Activated CD4-positive, alpha-beta T cell treated with anti-CD3 and anti-CD28 coated beads, Interleukin-2, amount 50 U/mL, for 1 hour (primary cell): ENCODE measurements around the gene ZNF831.

Experiments
- DNase-seq: peaks from one replicate; pipeline ENCODE4 v3.0.0-alpha.2; 2020

The ZNF831 gene

DNA sequence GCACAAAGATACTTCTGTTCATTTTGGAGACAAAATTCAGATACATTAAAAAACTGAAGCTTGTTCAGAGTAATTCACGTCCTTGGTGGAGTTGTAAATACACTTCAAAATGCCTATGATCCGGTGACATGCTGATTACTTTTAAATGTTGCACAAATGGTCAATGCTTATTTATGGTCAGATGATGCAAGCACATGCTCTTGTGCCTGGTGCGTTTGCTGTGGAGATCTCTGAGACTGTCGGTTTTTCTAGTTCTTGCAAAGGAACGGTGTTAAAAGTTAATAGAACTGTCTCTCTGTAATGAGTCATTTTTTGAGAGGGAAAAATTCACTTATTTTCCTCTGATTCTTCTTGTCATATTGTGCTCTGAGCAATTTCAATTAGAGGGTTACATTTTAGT is 91.6 kb downstream of the ZNF831 start:
- no peak for DNase-seq

DNA sequence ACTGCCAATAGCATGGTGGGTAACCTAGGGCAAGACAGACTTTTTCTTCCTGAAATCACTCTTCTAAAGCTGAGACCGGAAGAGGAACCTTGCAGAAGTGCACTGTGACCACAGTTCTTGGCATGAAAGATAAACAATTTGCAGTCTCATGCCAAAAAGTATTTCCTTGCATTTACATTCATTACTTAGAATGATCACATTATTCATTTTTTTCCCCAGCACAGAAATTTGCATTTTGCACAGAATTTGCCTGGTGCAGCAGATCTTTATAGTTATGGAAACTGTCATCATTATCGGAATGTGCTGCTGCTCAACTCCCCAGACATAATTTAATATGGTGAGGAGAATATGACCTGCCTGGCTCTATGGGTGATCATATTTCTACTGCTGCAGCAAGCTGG is 94.6 kb downstream of the ZNF831 start:
- DNase-seq: no peak

DNA sequence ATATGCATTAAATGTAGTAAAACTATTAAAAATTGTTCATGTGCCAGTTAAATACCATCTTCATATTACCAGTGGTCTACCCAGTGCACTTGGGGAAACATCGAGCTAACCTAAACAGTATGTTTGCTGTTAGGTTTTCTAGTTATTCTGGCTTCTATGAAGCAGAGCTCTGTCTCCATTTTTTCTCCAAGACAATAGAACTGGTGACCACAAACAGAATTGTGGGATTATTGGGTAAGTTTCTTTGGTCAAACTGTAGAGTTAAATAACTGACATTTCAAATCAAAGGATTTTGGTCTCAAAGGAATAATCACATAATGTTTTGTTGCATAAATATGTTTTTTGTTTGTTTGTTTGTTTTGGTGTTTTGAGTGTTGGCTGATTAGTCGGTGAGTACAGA is 96.3 kb downstream of the ZNF831 start:
- DNase-seq: no peak

DNA sequence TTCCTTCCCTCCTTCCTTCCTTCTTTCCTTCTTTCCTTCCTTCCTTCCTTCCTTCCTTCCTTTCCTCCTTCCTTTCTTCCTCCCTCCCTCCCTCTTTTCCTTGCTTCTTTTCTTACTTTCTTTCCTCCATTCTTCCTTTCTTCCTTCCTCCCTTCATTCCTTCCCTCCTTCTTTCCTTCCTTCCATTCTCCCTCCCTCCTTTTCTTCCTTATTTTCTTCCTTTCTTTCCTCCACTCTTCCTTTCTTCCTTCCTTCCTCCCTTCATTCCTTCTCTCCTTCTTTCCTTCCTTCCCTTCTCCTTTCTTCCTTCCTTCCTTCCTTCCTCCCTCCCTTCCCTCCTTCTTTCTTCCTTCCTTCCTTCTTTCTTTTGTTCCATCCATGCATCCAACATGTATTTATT is 101.7 kb downstream of the ZNF831 start:
- no peak for DNase-seq

DNA sequence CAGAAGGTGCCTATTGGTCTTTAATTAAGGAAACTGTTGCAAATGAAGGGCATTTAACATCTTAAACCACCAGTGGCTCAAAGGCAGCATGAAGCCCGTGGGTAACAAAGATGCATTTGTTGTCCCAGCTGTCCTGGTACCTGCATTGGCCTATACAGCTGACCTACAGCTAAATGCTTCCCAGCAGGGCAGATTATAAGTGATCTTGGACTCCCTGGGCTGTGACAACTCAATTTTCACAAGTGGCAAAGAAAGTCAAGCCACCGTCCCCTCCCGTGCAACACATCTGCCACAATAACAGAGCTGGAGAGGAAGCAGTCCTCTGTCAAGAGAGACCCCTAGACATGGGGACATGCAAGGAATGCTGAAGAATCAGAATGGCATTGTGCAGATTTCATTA is 105.2 kb downstream of the ZNF831 start:
- no peak for DNase-seq

DNA sequence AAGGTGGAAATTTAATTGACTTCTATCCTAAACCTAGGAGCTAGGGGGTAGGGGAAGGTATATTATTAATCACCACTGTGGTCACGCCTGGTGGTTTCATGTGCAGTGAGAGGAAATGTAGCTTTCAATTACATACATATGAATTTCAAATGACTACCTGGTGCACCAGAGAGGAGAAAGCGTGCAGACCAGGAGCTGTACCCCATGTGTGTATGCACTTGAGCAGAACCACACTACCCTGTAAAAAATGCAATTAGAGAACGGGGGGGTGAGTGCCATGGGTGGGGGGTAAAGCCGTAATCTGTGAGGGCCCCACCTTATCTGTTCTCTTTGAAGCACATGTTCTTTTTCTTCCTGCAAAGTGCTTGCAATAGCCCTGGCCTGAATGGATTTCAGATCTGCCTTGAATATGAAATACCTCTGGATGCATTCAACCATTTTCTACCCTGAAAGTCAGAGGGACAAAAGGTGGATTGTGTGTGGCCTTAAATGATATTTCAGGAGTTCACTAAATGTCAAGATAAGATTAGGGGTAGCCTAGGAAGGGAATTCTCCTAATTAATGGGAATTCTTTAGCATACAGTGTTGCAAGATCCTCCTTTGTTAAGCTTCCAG is 105.9 kb downstream of the ZNF831 start:
- no peak for DNase-seq

DNA sequence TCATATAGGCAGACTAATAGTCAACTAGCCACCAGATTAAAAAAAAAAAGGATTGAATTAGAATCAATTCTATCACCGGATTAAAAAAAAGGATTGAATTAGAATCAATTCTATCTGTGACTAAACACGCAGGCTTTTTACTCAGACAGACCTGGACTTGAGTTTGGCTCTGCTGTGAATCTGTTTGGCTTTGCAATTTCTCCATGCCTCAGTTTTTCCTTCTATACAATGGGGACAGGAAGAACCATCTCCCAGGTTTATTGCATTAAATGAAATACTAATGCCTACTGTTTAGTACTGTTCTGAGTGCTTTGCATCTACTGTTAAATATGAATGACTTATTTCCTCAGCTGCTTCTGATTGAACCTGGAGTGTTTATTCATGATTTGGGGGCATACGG is 106.8 kb downstream of the ZNF831 start:
- DNase-seq: no peak

DNA sequence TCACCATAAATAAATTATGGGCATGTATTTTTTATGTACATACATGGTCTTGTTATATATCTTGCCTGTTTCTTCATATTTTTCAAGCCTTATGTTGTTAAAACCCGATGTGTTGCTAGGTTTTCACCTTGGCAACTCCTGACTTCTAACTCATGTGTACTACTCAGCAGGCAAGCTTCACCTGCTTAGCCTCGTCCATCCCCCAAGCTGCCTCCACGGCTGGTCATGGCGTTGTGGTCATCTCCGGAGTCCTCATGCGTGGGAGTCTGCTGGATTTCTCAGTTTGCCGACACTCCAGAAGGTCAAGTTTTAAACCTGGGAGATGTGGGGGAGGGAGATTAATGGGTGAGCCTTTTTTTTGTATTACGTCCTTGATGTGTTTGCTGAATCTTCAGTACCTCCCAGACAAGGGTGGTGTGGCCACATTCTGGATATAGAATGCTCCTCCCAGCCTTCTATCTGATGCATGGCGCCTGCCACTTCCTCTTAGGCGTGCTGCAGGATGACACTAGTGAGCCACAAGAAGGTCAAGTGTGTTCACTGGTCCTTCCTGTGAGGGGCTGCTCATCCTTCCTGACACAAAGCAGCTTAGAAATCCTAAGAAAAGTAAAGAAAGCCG is 110.2 kb downstream of the ZNF831 start:
- no peak for DNase-seq

DNA sequence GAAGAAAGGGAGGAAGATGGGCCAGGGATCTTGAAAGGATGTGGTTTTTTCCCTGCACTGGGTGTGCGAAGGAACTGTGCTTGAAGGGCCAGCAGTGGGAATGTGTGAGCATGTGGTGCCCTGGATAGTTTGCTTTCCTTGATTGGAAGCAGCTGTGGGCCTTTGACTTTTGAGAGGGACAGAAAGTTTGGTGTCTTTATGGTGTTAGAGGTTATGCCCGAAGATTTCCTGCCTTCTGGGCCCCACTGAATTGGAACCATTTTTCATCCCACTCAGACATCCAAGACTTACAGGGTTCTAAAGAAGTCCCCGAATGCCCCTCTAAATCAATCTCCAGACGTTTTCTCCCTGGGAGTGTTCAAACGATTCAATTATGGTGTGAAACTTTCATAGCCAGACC is 113.3 kb downstream of the ZNF831 start:
- no peak for DNase-seq

DNA sequence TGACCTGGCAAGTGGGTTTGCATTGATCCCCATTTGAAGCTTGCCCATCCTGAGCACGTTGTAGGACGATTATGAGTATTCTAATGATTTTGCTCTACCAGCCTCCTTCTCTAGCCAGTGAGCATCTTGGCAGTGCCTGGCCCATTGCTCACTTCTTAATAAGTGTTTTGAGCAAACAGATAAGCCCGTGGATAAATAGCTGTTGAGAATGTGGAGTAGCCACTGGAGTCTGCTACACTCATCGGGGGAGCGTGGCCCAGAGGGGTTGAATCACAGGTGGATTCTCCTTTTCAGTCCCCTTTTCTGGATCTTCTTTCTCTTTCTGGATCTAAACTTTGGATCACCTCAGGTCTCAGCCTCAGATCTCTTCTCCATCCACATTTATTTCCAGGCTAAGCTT is 120.8 kb downstream of the ZNF831 start:
- no peak for DNase-seq

DNA sequence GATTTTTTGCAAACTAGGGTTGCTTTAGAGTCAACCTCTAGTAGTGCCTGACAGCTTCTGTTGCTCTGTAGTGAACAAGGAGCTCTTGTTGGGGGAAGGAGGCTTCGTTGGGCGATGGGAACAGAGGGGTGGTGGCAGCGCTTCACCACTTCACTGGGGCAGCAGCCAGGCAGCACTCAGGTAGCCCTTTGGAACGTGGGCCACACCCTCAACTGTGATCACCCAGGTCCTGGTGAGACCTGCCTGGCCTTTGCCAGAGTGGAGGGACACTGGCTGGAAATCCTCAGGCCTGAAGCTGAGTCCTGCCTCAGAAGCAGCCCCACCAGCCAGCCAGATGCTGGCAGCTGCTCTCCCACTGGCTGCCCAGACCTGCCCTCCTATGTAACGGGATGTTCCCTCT is 126.4 kb downstream of the ZNF831 start:
- no peak for DNase-seq

DNA sequence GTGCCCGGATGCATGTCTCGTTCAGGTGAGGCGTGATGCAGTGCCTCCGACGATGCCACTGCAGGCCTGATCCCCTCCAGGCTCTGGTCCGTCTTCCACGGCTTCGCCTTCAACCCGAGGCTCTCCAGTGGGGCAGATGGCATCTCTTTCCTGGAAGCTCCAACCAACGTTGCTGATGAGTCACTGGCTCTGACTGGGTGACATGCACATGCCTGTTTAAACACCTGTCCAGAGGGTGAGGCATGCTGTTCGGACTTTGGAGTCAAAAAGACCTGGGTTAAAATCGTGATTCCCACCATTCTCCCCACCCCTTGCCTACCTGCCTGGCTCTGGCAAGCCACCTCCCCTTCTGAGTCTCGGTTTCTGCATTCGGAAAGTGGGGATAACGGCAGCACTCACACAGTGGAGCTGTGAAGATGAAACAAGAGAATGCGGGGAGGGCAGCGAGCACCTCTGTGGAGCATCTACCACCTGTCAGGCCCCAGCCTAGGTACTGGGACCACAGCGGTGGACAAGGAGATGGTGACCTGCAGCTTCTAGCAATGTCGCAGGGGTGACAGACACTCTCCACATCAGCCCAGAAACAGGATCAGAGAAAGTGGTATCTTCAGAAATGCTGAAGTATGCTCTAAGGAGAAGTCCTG is 128.2 kb downstream of the ZNF831 start:
- DNase-seq: no peak

DNA sequence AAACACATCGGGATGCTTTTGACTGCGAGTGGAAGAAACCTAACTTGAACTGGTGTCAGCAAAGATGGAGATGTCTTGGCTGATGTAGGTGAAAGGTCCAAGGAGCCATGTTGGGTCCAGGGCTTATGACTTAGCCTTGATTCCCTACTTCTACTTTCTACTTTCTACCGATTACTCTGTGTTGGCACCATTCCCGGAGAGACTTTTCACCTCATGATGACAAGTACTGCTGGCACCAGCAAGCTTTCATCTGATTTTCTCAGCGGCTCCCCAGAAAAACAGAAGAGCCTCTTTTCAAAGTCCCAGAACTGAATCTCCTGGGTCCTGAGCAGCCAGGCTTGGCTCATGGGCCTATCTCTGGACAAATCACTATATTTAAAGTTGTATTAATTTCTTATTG is 131.9 kb downstream of the ZNF831 start:
- DNase-seq: no peak

DNA sequence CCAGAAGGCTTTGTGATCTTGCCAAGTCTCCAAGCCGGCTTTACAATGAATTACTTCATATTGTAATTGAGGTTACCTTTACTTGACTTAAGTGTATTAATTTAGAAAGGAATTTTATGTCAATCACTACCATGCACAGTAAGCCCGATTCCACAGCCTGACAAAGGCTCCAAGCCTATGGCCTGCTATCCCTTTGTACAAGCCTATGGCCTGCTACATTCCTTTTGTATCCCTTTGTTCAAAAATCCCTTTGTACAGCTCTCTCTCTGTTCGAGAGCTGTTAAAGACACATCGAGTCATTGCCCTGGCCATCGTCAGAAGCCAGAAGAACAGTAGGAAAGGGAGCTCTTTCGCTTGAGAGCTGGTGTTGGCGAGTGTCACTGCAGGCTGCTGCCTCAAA is 134.1 kb downstream of the ZNF831 start:
- no peak for DNase-seq

DNA sequence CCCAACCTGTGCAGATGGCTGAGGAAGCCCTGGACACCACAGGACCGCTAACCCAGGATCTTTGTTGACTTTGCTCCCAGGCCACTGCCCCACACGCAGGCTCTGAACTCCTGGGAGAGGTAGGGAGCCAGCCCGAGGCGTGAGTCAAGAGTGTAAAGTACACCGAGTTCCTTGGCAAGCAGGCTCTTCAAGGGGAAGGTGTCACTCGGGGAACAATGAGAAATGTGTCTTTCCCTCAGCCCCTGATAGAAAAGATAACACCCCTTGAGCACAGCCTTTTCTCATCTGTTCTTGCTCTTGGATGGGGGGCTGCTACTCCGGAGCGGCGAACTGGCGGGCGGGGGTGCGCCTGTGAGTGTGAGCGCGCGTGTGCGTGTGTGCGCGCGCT is 136.3 kb downstream of the ZNF831 start:
- DNase-seq: no peak

DNA sequence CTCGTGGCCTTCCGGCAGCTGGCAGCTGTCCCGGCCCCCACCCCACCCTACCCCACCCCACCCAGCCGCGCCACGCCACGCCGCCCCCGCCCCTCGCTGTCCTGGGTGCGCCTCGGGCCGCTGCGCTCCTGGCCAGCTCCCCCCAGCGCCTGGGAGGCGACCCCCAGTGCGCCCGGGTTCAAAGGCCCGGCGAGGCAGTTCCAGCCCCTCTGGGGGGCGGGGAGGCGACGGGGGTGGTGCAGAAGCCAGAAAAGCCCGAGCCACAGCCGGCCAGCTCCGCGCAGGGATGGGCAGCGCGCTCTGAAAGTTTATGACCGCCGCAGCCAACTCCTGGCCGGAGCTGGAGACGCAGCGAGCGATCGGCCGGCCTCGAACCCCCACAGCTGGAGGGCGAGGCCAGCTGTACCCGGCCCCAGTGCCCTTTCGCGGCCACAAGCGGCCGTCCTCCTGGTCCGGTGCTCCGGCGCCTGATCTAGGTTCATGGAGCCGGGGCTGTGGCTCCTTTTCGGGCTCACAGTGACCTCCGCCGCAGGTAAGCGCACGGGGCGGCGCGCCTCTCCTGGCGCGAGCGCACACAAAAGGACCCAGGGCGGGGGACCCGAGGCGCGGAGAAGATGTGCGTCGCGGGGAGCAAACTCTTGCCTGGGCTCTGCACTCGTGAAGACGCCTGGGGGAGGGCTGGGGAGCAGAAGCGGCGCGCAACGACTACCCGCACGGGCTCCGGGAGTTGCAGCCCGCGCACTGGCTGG is 136.9 kb downstream of the ZNF831 start, which contains the start of gene EDN3:
EDN3 (plus strand) TSS at position 279 of the 749 bp plus-strand sequence; CDS start at position 481, 202 bp downstream.
- DNase-seq: no peak

DNA sequence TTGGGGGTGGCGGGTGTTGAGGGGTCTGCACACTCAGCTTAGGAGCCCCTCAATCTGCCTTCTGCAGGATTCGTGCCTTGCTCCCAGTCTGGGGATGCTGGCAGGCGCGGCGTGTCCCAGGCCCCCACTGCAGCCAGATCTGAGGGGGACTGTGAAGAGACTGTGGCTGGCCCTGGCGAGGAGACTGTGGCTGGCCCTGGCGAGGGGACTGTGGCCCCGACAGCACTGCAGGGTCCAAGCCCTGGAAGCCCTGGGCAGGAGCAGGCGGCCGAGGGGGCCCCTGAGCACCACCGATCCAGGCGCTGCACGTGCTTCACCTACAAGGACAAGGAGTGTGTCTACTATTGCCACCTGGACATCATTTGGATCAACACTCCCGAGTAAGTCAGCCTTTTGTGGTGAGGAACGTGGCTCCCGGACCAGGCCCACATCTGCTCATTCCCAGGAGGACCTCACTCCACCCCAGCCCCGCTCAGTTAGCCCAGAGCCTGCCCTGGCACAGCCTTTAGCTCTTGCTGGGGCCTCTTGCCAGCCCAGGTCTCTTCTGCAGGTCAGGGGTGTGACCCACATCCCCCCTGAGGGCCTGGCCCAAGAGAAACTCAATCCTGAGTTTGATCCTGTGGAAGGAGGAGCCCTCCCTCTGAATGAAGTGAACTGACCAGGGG is 137.9 kb downstream of the ZNF831 start:
- DNase-seq: no peak

DNA sequence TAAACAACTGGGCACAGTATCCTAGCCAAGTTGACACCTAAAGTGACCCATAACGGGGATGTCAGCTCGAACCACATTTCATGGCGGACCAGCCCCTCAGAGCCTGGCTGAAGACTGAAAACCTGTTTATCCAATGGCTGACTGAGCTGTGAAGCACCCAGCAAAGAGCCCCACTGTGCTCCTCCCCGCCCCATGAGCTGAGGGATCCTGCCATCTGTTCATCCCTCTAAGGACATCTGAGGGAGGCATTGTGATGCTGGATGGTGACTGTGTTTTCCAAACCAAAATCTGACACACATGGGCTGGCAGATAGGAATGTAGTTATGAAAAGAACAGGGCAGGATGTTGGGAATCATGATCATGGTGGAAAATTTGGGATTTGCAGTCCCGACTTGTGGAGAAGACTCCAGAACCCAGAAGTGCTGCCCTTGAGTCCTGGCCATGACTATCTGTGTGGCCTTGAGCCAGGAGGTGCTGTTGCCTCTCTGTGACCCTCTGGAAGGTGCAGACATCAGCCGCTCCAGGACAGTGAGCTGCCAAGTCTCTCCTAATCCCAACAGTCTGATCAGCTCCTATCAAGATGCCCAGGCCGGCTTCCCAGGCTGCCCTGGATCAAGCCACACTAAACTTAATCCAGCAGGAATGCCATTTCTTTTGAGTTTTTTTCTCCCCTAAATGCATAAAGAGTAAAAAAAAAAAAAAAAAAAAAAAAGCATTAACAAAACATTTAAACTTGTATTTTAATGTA is 142.5 kb downstream of the ZNF831 start:
- no peak for DNase-seq

DNA sequence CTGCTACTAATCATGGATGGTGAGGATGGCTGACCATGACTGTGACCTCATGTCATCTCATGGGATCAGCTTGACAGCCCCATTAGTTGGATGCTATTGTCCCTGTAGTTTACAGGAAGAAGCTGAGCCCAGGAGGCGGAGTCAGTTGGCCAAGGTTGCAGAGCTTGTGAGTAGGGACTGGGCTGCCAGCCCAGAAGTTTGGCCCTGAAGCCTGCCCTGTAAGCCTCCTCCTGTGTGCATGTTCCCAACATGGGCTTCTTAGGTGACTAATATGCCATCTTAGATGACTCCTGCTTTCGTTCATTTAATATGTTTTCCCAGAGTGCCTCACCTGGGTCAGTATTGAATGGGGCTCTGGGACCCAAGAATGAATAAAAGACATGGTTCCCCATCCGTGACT is 143.6 kb downstream of the ZNF831 start:
- DNase-seq: no peak
